GM19467 (cell line): ENCODE measurements around the gene LRP8.
"Not testable (repeated sequence)": the region's sequence is repeated elsewhere in the genome, so short reads cannot be mapped to it uniquely, and the experiment has no call there.

Experiments
- ATAC-seq: cut with Tn5 transposase; IDR thresholded peaks from one replicate; pipeline ENCODE4 v1.9.1; 2021; ENCODE audit warnings: mild to moderate bottlenecking, moderate library complexity; ENCODE audit not compliant: unreplicated experiment

LRP8 gene

GRCh38 chr1:53220962-53221286, 106.9 kb downstream of the LRP8 start:
- no peak for ATAC-seq

- ATAC-seq: peak; percentile 89
Measured at GRCh38 chr1:53220171-53220961, 107.5 kb downstream of the LRP8 start, which contains the start of gene CZIB. Gene CZIB, minus strand, starts transcription at chr1:53220634. Its CDS starts 59 bp downstream, at chr1:53220575.

GRCh38 chr1:53219711-53220110, 108.2 kb downstream of the LRP8 start:
- ATAC-seq: no peak

GRCh38 chr1:53218201-53218600, 109.7 kb downstream of the LRP8 start:
- no peak for ATAC-seq

DNA sequence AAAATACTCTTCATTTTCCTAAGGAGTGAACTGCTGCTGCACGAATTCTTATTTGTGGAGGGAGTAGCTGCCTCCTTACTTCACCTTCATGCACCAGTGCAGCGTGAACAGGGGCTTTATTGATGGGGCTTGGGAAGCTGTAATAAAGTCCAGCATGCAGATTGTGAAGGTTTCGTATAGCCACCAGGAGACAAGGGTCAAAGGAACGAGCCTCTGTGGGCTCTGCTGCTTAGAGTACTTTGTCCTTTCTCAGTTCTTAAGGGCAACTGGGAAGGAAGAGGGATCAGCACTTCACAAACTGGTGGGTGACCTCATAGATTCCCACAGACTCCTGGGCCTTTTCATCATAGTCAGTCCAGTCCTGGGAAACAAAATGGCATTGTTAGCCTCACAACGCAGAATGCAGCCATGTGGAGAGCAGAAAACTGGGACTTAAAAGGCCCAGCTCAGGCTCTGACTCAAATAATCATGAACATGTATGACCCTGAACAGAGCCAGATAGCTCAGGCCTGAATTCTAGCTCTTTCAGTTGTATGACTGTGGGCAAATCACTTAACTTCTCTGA, 113.4 kb downstream of the LRP8 start:
- no peak for ATAC-seq

DNA sequence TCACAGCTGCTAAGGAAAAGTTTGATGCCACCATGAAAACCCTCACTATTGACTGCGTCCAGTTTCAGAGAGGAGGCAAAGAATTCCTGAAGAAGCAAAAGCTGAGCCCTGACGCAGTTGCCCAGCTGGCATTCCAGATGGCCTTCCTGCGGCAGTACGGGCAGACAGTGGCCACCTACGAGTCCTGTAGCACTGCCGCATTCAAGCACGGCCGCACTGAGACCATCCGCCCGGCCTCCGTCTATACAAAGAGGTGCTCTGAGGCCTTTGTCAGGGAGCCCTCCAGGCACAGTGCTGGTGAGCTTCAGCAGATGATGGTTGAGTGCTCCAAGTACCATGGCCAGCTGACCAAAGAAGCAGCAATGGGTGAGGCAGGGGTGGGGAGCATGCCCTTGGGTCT, 116.9 kb downstream of the LRP8 start:
- no peak for ATAC-seq

GRCh38 chr1:53210352-53210751, 117.5 kb downstream of the LRP8 start:
- no peak for ATAC-seq

DNA sequence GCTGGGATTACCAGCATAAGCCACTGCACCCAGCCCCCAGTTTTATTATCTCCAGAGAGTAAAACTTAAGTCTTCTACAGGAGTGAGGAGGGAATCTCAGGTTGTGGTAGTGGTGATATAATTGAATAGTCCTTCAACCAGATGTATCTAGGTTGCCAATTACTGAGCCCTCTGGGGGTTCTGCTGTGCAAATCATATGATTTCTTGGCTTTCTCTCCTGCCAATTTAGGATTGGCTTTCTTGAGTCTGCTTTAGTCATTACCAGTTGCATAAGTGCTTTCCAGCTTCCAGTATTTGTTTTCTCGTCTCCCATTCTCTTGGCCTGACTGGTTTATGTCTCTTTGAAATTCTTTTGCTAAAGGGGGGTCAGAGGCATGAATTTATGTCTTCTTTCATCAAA, 120.1 kb downstream of the LRP8 start:
- ATAC-seq: no peak

- ATAC-seq: no peak
Measured at GRCh38 chr1:53206735-53207379, 121.0 kb downstream of the LRP8 start.

DNA sequence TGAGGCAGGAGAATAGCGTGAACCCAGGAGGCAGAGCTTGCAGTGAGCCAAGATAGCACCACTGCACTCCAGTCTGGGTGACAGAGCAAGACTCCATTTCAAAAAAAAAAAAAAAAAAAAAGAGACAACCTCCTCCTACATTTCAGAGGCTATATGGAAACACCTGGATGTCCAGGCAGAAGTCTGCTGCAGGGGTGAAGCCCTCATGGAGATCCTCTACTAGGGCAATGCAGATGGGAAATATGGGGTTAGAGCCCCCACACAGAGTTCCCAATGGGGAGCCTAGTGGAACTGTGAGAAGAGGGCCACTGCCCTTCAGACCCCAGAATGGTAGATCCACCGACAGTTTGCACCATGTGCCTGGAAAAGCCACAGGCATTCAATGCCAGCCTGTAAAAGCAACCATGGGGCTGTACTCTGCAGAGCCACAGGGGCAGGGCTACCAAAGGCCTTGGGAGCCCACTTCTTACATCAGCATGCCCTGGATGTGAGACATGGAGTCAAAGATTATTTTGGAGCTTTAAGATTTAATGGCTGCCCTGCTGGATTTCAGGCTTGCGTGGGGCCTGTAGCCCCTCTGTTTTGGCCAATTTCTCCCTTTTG, 121.7 kb downstream of the LRP8 start:
- ATAC-seq: not testable (repeated sequence)

DNA sequence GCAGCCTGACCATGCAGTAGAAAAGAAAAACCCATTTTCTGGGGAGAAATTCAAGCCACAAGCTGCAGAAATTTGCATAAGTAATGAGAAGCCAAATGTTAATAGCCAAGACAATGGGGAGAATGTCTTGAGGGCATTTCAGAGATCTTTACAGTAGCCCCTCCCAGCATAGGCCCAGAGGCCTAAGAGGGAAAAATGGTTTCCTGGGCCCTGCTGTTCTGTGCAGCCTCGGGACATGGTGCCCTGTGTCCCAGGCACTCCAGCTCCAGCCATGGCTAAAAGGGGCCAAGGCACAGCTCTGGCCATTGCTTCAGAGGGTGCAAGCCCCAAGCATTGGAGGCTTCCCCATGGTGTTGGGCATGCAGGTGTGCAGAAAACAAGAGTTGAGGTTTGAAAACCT, 122.4 kb downstream of the LRP8 start:
- ATAC-seq: not testable (repeated sequence)

DNA sequence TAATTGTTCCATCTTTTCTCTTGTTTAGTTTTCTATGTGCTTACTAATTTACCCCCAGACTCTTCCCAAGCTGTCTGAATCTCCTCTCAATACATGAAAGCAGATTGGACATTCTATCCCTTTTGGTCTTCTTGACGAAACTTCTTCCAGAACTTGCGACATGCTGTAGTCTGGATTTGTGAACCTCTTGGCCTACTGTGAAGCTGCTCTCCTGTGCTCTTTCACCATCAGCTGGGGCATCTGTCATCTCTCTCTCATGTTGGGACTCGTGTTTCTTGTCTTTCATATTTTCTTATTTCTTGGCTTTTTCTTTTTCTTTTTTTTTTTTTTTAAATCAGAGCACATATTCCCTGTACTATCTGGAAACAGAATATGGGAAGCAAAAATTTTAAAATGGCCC, 124.4 kb downstream of the LRP8 start:
- no peak for ATAC-seq

GRCh38 chr1:53198241-53198651, 129.6 kb downstream of the LRP8 start:
- no peak for ATAC-seq

DNA sequence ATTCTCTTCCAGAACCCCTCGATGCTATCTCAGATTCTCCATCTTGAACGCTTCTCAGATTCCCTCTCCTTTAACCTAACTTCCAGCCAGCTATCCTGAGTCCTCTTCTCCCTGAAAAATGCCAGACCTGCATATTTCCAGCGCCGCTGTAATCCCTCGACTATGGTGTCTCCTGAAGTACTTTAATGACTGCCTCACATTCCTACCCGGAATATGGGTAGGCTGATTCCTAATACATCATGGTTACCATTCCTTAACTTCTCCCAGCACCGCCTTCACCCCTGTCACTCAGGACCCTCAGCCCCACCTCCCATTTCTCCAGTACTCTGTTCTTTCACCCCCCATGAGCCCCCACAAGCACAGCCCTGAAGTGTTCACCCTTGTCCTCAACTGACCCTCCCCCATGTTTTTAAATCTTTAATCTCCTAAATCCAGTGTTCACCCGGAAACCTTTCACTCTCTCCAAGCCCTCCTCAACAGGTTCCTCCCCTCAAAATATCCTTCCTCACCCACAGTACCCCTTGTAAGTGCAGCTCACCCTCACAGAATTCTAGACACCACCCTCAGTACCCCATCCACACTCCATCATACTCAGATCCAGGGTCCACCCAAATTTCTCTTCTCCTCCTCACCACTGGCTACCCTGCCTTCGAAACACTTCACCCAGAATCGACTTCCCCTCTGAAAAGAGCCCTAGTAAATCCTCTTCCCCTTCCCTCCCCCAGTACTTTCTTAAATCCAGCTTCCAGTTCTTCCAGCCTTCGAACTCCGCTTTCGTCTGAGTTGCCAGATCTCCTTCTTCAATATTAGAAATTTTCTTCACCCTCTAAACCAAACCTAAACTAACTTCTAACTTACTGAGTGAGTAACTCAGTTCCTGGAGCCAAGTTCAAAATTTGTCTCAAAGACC, 130.3 kb downstream of the LRP8 start:
- no peak for ATAC-seq

GRCh38 chr1:53196485-53197290, 131.2 kb downstream of the LRP8 start, which contains the start of gene CPT2:
Gene CPT2, plus strand, starts transcription at chr1:53196824. Its CDS starts 120 bp downstream, at chr1:53196944.
- peak; percentile 99 for ATAC-seq

GRCh38 chr1:53196017-53196484, 131.8 kb downstream of the LRP8 start:
- ATAC-seq: peak; percentile 5

- ATAC-seq: no peak
Measured at GRCh38 chr1:53195246-53196016, 132.4 kb downstream of the LRP8 start.
